Measurements from ENCODE around the gene MED13L.

MED13L gene

DNA sequence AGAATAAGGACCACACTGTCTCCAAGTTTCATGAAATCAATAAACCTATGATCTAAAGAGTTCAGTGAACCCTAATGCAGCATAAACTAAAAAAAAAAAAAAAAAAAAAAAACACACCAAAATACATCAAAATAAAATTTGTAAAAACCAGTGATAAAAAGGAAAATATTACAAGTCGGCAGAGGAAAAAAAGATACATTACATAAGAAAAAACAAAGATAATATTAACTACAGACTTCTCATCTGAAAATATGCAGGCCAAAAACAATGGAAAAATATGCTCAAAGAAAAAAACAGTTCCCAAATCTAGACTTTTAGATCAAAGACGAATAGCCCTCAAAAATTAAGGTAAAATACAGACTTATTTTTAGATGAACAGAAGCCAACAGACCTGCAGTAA, 27.6 kb downstream of the MED13L start:
- TF ChIP-seq, protein P1, sequence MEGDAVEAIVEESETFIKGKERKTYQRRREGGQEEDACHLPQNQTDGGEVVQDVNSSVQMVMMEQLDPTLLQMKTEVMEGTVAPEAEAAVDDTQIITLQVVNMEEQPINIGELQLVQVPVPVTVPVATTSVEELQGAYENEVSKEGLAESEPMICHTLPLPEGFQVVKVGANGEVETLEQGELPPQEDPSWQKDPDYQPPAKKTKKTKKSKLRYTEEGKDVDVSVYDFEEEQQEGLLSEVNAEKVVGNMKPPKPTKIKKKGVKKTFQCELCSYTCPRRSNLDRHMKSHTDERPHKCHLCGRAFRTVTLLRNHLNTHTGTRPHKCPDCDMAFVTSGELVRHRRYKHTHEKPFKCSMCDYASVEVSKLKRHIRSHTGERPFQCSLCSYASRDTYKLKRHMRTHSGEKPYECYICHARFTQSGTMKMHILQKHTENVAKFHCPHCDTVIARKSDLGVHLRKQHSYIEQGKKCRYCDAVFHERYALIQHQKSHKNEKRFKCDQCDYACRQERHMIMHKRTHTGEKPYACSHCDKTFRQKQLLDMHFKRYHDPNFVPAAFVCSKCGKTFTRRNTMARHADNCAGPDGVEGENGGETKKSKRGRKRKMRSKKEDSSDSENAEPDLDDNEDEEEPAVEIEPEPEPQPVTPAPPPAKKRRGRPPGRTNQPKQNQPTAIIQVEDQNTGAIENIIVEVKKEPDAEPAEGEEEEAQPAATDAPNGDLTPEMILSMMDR (IDR thresholded peaks at IDR 0.05; ENCODE audit: low read depth, low read length), result no peak
- H3K4me3 ChIP-seq (ENCODE audit: low read depth, low read length), result no peak overlapping the region
- DNase-seq, result no peak
- no peaks in the 10 kb centered on the region for H3K36me3 ChIP-seq
- H3K27me3 ChIP-seq, result no peaks in the 10 kb centered on the region
- no peaks in the 10 kb centered on the region for H3K4me1 ChIP-seq
- no peaks in the 10 kb centered on the region for H3K9me3 ChIP-seq

DNA sequence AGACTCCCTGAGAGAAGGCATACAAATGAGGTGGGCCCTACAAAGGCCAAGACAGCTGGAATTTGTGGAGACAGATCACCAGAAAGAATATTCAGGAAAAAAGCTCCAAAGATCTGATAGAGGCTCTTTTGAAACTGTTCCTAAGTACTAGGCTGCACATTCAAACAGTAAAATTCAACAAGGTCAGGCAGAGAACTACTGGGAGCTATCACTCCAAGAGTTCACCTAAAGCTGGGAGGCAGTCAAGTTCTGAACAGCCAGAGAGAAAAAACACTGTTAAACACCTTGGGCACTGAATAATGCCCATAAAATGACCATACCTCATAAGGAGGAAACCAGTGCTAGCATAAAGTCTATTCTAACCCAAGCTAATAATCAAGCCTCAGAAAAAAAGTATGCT, 28.6 kb downstream of the MED13L start:
- Histone ChIP-seq H3K4me3 (ENCODE audit: low read depth, low read length) (no peak overlapping the region), H3K9me3 (no peaks in the 10 kb centered on the region), H3K27me3 (no peaks in the 10 kb centered on the region), H3K36me3 (no peaks in the 10 kb centered on the region), H3K4me1 (peaks cover 1% of the 10 kb centered on the region; the same call in 1 of the 2 replicates)
- no peak for DNase-seq
- TF ChIP-seq, protein P1 (IDR thresholded peaks at IDR 0.05; ENCODE audit: low read depth, low read length), result no peak

DNA sequence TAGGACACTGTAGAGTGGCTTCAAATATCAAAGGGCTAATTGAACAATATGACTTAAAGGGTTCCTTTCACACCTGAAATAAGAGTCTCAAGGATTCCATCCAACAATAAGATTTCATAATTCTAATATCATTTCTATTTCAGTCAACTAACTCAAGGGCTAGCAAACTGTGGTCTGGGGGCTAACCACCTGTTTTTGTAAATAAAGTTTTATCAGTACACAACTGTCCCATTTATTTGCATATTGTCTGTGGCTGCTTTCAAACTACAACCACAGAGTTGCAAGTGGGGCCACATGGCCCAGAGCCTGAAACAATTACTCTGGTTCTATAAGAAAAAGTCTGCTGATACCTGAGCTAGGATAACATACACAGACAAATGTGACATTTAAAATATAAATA, 29.1 kb downstream of the MED13L start:
- Histone ChIP-seq H3K36me3 (no peaks in the 10 kb centered on the region), H3K4me3 (ENCODE audit: low read depth, low read length) (no peak overlapping the region), H3K27me3 (no peaks in the 10 kb centered on the region), H3K4me1 (peaks cover 4% of the 10 kb centered on the region; the same call in 1 of the 2 replicates), H3K9me3 (no peaks in the 10 kb centered on the region)
- TF ChIP-seq, protein P1 (IDR thresholded peaks at IDR 0.05; ENCODE audit: low read depth, low read length), result no peak
- DNase-seq, result no peak

DNA sequence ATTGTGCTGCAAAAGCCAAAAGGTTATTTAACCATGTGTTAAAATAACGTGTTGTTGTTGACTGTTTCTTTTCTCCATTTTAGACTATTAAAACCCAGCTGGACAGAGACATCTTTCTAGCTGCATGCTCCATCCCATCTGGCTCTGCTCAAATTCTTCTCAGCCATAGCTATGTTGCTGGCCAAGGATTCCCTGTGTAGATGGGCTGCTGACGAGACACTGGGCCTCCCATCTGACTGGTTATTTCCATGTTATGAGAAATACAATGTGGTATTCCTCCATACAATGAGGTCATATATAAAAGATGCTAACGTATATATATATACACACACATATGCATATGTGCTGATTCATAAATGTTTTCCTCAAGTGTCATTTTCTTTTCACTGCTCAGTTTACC, 30.1 kb downstream of the MED13L start:
- Histone ChIP-seq H3K4me1 (peaks cover 4% of the 10 kb centered on the region; the same call in 1 of the 2 replicates), H3K36me3 (no peaks in the 10 kb centered on the region), H3K27me3 (no peaks in the 10 kb centered on the region), H3K4me3 (ENCODE audit: low read depth, low read length) (no peak overlapping the region), H3K9me3 (no peaks in the 10 kb centered on the region)
- TF ChIP-seq, protein P1 (IDR thresholded peaks at IDR 0.05; ENCODE audit: low read depth, low read length), result no peak
- no peak for DNase-seq

DNA sequence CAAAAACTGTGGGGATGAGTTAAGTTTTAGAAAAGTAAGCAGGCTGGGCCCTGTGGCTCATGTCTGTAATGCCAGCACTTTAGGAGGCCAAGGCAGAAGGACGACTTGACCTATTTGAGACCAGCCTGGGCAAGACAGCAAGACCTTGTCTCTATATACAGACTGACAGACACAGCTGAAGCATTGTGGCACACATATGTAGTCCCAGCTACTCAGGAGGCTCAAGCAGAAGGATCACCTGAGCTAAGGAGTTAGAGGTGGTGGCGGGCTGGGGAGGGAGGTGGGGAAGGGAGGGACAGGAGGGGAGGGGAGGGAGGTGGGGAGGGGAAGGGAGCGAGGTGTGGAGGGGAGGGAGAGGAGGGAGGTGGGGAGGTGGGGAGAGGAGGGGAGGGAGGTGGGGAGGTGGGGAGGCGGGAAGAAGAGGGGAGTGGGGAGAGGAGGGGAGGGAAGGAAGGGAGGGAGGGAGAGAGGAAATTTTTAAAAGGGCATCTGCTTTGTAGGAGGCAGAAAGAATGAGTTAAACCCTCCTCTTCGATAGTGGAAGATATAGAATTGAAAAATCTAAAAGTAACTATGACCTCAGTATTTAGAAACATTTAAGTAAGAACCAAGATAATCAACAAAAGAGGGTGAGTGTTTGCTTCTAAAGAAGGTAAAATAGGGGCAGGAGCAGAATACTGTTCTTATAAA, 30.9 kb downstream of the MED13L start:
- no peak for DNase-seq
- H3K4me1 ChIP-seq, result peaks cover 4% of the 10 kb centered on the region; the same call in 1 of the 2 replicates
- H3K27me3 ChIP-seq, result no peaks in the 10 kb centered on the region
- no peaks in the 10 kb centered on the region for H3K36me3 ChIP-seq
- TF ChIP-seq, protein P1 (IDR thresholded peaks at IDR 0.05; ENCODE audit: low read depth, low read length), result no peak
- no peaks in the 10 kb centered on the region for H3K9me3 ChIP-seq
- no peak overlapping the region for H3K4me3 ChIP-seq (ENCODE audit: low read depth, low read length)

DNA sequence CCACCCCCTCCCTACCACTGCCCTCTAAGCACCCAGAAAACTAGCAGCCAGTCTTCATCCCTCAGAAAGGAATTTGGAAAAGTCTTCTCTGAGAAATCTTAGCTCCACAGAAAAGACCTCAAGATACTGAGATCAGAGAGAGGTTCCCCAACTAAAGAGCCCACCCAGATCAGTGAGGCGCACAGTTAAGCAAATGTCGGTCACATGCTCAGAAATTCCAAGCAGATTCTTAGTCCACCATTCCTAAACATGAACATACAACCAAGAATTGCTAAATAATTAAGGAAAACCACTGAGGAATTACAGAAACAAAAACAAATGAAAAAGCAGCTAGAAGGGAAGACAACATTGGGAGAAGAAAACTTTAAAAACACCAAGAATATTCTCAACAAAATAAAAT, 32.3 kb downstream of the MED13L start:
- Histone ChIP-seq H3K4me1 (peaks cover 4% of the 10 kb centered on the region; the same call in 1 of the 2 replicates), H3K27me3 (no peaks in the 10 kb centered on the region), H3K36me3 (no peaks in the 10 kb centered on the region), H3K9me3 (no peaks in the 10 kb centered on the region), H3K4me3 (ENCODE audit: low read depth, low read length) (no peak overlapping the region)
- TF ChIP-seq, protein P1 (IDR thresholded peaks at IDR 0.05; ENCODE audit: low read depth, low read length), result no peak
- DNase-seq, result no peak

Data from BE2C (cell line).